Bronchial epithelial cell (primary cell): ENCODE data around the gene ANKRD6. TPM values are rescaled to one million over a fixed set of nuclear protein-coding genes. Genes with fewer than 3 reads are reported as not detected.
A peak's percentile ranks its signal among the peaks of the same experiment; 100 is the strongest.

Experiments
- DNase-seq: peaks from one replicate; pipeline ENCODE4 v3.0.0-alpha.2; 2010; ENCODE audit warnings: low read depth
- FAIRE-seq: peaks from 2 replicates; lab custom pipeline; 2011; peaks lifted over from hg19 to GRCh38; lab: Jason Lieb, UNC
- H3K27me3 ChIP-seq: 2 replicates; pipeline ENCODE4 v1.5.1; 2011; ENCODE audit warnings: low read length; ENCODE audit not compliant: control insufficient read depth, insufficient read depth
- H3K36me3 ChIP-seq: 2 replicates; pipeline ENCODE4 v1.5.1; 2011; ENCODE audit warnings: low read length; ENCODE audit not compliant: control insufficient read depth, insufficient read depth
- H3K4me3 ChIP-seq: 2 replicates; pipeline ENCODE4 v1.5.1; 2011; ENCODE audit warnings: mild to moderate bottlenecking, low read depth, low read length, control low read depth
- total RNA-seq: library from RNA; depleted of rRNA; stranded (reverse); fragments of >200 nt; gene quantifications from 2 replicates; pipeline ENCODE4 v1.2.1, GENCODE V29; 2014
- TF ChIP-seq, protein P1 (sequence below): IDR thresholded peaks from 2 replicates; pipeline ENCODE4 v1.5.1; 2011; ENCODE audit warnings: mild to moderate bottlenecking, moderate library complexity, low read length, control low read depth, inconsistent platforms; ENCODE audit not compliant: insufficient read depth, severe bottlenecking

The ANKRD6 gene
- total RNA-seq, 1 donor from 2014 or later: 6.1 TPM

DNA sequence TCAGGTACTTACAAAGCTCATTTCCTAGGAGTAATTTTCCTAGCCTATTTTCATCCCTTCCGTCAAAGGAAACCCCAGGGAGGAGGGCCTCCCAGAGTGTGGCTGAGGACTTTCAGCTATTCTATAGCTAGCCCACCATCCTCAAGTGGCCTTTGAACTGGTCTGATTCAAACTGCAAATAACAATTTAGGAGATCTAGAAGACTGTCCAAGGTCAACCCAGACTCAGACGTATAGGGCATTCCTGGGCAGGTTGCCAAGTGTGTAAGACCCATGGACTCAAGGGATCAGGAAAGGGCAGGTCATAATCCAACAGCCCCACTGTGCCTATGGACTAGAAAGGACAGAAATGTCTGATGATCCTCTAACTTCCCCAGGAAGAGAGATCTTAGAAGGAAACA lies 18.7 kb upstream of the ANKRD6 start:
- TF ChIP-seq, protein P1, sequence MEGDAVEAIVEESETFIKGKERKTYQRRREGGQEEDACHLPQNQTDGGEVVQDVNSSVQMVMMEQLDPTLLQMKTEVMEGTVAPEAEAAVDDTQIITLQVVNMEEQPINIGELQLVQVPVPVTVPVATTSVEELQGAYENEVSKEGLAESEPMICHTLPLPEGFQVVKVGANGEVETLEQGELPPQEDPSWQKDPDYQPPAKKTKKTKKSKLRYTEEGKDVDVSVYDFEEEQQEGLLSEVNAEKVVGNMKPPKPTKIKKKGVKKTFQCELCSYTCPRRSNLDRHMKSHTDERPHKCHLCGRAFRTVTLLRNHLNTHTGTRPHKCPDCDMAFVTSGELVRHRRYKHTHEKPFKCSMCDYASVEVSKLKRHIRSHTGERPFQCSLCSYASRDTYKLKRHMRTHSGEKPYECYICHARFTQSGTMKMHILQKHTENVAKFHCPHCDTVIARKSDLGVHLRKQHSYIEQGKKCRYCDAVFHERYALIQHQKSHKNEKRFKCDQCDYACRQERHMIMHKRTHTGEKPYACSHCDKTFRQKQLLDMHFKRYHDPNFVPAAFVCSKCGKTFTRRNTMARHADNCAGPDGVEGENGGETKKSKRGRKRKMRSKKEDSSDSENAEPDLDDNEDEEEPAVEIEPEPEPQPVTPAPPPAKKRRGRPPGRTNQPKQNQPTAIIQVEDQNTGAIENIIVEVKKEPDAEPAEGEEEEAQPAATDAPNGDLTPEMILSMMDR: no peak
- Histone ChIP-seq H3K27me3 (peaks cover 23% of the 10 kb centered on the region), H3K36me3 (no peaks in the 10 kb centered on the region), H3K4me3 (no peak overlapping the region)
- no peak for DNase-seq
- no peak for FAIRE-seq

DNA sequence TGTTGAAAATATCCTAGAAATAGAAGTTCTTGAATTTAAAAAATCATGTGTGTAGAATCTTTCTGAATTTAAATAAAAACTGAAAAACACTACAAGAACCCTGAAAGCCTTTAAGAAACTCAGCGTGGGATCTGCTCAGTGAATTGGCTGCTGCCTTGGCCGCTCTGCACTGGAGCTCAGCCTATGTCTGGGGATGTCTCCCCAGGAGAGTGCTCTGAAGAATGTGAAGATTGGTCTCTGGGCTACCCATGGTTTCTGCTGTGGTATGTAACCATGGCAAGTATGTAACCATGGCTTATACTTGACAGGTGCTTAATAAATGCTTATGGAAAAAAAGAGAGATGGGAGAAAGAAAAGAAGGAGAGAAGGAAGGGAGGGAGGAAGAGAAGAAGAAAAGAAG lies 17.8 kb upstream of the ANKRD6 start:
- H3K27me3 ChIP-seq: peaks cover 20% of the 10 kb centered on the region
- no peaks in the 10 kb centered on the region for H3K36me3 ChIP-seq
- no peak overlapping the region for H3K4me3 ChIP-seq
- DNase-seq (no peak), FAIRE-seq (no peak)
- TF ChIP-seq, protein P1: no peak

DNA sequence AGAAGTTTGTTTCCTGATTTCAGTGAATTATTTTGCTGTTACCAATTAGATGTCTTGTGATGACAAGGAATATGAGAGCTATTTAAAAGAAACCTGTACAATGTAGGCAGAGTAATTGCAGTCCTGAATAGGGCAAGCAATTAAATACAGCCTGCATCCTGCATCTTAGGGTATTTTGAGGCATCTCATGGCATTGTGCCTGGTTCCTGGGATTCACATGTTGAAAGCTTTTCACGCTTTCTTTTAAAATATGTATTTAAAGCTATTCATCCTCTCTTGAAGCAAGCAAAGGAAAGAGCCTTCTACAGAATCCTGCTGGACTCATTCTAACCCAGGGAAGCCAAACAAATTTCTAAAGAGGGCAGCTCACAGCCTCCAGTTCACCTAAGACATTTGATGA lies 16.2 kb upstream of the ANKRD6 start:
- Histone ChIP-seq H3K4me3 (no peak overlapping the region), H3K36me3 (no peaks in the 10 kb centered on the region), H3K27me3 (peaks cover 13% of the 10 kb centered on the region)
- FAIRE-seq (no peak), DNase-seq (no peak)
- TF ChIP-seq, protein P1: no peak

DNA sequence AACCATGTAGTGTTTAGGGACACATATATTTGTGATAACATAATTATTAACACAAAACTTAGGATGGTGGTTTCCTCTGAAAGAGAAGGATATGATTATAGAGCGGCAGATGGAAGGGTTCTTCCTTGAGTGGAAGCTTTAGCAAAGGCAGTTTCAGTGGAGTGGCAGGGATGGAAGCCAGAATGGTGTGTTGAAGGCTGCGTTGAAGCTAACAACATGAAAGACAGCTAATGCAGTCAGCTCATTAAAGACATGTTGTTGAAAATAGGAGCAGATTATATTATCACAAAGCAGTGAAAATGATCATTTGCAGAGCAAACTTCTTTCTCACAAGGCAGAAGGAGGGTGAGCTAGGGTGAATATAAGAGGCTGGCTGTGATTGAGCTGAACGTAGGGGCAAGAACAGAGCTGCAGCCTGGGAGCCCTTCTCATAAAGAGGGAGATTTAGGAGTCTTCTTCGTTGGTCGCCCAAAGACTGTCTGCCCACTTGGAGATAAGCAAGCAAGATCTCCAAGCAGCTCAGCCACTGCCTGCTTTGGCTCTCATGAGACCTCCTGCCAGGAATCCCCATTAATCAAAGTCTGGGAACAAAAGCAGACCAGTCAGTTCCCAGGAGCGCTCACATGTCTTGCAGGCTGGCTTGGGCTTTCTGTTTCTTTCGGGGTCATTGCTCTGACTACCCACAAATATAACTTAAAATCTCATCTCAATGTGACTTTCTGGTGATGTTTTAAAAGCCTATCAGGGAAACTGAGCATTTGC lies 2.6 kb upstream of the ANKRD6 start:
- no peak for FAIRE-seq
- DNase-seq: no peak
- Histone ChIP-seq H3K27me3 (no peaks in the 10 kb centered on the region), H3K4me3 (no peak overlapping the region), H3K36me3 (no peaks in the 10 kb centered on the region)
- TF ChIP-seq, protein P1: no peak

DNA sequence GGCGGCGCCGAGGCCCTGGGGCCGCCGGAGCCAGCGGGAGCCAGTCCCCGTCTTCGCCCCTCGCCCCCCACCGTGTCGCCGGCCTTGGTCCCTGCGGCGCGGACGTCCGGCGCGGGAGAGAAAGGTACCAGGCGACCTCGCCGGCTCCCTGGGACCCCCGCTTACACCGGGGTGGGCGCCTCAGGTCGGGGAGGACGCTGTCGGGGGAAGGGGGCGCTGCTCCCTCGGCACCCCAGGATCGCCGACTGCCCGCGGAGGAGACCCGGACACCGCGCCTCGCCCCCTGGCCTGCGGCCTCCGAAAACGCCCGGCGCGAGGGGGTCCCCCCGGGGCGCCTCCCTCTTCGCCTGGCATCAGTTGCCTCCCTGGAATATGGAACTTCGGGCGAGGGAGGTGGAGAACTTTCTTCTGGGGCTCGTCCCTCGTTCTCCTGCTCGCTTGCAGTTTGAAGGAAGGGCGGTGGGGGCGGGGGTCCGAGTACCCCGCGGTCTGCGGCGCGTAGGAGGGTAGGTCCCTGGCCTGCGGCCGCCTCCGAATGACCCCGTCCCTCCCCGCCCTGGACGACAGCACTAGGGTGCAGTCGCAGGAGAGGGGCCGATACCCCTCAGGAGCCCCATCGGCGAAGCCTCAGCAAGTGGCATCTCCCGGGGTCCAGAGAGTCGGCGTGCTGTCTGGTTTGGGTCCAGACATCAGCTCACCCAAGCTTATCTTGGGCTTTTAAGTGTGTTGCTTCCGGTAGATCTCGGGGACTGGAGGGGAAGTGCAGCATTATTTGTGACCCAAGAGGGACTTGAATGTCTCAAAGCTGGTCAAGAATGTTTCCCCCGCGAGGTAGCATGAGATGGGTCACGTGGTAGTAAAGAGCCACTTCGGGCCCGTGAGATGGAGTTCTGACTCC lies 549 bp downstream of the ANKRD6 start:
- DNase-seq: no peak
- FAIRE-seq: no peak

More for the DNA sequence above, 549 bp downstream of the ANKRD6 start:
- Histone ChIP-seq H3K4me3 (peak overlapping the region; percentile 77), H3K36me3 (no peaks in the 10 kb centered on the region), H3K27me3 (no peaks in the 10 kb centered on the region)
- TF ChIP-seq, protein P1: no peak
